GM18511 (cell line): ENCODE measurements around the gene MXD3.
"Not testable (repeated sequence)": the region's sequence is repeated elsewhere in the genome, so short reads cannot be mapped to it uniquely, and the experiment has no call there.

Source experiments
- ATAC-seq: cut with Tn5 transposase; IDR thresholded peaks from one replicate; pipeline ENCODE4 v1.9.1; 2021; ENCODE audit warnings: mild to moderate bottlenecking, moderate library complexity; ENCODE audit not compliant: unreplicated experiment

MXD3 gene

DNA sequence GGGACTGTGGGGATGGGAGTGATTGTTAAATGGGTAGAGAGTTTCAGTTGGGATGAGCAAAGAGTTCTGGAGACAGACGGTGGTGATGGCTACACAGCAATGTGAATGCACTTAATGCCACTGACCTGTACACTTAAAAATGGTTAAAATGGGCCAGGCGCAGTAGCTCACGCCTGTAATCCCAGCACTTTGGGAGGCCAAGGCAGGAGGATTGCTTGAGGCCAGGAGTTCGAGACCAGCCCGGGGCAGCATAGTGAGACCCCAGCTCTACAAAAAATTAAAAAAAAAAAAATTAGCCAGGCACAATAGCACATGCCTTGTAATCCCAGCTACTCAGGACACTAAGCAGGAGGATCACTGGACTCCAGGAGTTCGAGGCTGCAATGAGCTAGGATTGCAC, 32.1 kb upstream of the MXD3 start:
- no peak for ATAC-seq

DNA sequence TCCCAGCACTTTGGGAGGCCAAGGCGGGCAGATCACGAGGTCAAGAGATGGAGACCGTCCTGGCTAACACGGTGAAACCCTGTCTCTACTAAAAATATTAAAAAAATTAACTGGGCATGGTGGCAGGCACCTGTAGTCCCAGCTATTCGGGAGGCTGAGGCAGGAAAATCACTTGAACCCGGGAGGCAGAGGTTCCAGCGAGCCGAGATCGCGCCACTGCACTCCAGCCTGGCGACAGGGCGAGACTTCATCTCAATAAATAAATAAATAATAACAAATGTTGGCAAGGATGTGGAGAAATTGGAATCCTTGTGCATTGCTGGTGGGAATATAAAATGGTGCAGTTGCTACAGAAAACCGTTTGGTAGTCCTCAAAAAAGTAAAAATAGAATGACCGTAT, 31.3 kb upstream of the MXD3 start:
- ATAC-seq = not testable (repeated sequence)

DNA sequence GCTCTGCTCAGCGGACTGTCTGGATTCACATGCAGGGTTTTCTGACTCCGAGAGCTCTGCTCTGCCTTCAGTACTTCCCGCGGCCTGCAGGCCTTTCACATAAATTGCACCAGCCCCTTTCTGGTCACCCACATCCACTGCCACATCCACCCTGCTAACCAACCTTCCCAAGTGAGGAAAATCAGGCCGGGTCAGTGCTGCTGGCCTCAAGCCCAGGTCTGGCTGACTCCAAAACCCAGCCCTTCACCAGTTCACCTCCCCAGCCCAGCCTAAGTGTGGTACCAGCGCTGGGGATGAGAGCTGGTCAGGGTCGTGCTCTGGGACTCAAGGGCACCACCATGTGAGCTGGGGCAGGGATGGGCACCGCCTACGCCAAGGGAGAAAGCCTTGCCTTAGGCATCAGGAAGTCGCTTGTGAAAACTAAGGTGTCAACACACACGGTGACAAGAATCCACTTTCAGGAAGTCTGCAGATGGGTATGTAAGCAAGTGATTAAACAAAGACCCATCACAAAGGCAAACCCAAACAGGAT, 27.5 kb upstream of the MXD3 start:
- ATAC-seq = no peak

DNA sequence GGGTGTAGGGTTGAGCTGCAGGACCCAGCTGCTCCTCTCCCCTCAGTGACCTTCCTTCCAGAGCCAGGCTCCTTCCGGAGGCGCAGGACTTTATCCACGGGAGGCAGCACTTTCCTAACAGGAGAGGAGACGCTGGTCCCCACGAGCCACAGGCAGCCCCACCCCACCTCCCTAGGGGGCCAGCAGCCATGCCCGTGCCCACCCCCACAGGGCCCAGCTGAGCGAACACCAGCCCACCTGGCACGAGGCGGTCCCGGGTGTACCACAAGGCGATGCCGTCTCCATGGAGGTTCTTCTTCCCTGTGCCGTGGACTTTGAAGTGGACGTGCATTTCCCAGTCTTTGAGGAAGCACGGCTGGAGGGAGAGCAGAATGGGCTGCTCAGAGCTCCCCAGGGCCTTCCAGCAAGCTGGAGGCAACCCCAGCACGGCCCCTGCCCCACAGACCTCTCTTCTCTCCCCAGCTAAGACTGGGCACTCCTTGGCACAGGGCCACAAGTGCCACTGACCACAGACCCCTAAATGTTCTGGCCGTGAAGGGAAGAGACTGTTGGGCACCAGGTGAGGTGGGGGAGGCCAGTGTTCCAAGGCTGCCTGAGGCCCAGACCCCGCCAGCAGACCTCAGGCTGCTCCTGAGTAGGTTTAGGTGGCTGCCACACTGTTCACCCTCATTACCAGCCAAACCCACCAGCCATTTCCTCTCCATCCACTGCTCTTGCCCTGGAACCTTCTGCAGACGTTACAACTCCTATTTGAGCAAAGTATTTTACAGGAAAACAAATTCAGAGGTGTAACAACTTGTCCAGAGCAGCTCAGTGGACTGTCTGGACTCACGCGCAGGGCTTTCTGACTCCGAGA, 26.8 kb upstream of the MXD3 start:
- ATAC-seq = no peak

DNA sequence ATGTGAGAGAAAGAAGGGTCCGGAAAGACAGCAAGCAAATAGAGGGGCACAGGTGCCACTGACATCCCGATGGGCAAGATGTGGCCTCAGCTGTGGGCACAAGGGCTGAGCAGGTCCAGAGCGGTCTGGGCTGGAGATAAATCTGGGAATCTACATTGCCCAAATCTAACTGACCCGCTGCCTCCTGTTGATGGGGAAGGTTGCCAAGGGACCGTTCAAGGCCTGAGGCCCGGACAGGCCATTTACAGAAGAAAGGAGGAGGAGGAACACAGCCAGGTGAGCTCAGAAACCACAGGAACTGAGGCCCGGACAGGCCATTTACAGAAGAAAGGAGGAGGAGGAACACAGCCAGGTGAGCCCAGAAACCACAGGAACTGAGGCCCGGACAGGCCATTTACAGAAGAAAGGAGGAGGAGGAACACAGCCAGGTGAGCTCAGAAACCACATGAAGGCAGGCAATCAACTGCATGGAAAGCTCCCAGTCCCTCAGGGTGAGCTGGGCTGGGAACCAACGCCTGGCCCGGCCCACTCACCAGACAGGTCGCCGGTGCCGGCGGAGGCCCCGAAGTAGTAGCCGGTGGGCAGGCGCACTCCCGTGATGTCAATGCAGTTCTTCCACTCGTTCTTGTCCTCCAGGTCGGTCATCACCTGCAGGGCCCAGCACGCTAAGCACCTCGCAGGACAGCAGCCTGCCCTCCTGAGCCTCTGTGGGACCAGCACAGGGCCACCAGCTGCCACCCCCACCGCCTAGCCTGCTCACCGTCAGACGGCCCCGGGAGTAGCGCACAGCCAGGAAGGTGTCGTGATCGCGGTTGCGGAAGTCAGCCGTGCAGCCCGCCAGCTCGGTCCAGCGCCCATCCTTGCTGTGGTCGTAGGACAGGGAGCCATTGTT, 25.2 kb upstream of the MXD3 start:
- no peak for ATAC-seq

DNA sequence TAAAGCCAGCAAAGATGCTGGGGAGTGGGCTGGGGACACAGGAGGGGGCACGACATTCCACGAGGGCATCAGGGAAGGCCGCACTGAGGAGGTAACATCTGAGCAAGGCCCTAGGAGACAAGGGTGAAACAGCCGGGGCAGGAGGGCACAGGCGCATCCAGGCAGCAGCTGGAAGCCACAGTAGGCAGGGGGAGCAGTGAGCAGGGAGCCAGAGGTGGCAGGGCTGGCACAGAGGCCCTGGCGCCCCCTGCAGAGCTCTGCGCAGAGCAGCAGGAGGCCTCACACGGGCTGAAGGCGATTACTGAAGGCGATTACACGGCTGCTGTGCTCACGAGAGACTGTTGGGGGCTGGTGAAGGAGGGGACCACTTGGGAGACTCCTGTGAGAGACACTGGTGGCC, 24.4 kb upstream of the MXD3 start:
- no peak for ATAC-seq

DNA sequence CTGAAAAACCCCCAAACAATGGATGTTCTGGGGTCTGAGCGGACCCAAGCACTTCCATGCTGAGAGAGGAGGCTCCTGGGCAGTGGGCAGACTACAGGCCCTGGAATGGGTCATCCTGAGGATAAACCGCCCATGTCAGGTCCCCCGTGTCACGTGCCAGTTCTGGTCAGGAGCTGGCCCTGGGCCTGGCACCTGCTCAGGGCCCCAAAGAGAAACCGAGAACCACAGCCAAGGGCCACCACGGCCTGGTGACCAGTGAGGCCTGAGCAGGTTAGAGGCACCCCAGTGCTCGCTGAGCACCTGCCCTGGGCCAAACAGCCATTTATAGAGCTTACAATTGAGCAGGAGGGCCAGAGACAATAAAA, 24.0 kb upstream of the MXD3 start:
- no peak for ATAC-seq

DNA sequence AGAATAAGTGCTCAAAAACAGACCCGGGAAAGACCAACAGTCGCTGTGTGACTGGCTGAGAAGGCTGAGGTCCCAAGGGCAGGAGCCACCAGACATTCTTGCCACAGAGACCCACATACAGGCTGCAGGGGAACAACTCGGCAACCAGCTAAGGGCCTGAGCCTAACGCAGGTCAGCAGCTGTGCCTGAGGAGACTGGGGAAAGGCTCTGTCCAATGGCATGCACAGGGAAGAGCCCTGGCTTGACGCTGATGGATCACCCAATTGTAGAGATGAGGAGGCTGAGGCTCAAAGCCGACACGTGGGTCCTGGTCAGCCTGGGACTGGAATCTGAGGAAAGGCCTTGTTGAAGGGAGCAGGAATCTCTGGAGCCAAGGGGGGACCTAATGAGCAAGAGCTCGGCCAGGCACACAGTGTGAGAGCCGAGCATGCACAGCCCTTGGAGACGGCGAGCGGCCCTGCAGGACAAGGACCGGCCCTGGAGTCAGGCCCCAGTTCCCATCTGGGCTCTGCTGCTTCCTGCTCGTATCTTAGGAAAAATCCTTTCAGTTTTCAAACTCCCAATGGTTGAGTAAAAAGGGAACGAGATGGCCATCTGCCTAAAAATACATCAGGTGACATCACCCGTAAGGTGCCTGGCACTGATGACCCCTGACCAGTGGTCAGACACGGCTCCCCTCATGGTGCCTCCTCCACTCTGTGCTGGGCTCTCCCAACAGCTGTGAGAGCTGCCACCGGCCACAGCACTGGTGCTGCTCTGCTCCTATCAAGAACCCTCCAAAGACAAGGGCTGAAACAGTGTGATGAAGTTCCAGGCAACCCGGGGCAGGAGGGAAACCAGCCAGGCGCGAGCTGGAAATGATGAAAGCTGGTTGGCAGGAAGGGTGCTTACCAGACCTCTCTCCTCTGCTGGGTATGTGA, 23.3 kb upstream of the MXD3 start:
- no peak for ATAC-seq

DNA sequence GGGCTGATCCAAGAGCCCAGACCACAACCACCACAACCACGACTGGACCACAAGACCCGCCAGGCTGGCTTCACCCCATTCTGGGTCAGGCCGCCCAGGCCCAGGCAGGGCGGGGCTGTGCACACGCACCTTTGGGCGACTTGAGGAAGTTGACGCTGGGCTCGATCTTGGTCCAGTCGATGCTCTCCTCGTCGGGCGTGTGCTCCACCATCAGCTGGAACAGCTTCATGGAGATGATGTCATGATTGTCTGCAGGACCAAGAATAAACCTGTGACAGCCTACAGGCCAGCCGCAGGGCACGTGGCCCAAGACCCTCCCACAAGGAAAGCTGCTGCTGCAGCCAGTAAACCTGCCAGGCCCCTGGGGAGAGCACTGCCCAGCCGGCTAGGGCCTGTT, 22.5 kb upstream of the MXD3 start:
- ATAC-seq = no peak

DNA sequence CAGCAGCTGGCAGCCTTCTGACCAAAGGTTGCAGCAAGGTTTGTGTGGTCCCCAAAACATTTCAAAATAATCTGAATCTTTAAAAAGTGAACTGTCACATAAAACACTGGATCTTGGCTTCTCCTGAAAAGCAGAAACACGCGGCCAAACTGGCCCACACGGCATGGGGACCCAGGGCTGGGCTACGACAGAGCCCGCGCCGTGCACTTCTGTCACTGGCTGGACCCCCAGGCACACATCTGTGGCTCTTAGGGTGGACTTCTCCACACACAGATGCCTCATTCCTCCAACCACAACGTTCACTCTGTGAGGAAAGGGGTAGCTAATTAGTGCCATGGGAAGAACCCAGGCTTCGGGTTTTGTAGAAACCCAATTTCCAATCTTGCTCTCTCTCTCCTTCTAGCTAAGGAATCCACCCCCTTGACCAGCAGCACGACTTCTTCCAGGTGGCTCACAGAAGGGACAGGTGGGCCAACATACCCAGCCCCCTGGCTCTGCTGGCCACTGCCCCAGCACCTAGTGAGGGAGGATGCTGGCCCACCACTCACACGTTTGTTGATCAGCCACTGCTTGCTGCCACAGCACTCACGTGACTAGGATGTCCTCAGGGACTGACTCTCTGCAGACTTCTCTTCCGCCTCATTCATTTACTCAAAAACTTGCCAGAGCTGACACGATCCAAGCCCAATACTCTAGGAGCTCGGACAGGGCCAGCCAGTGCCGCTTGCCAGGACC, 21.9 kb upstream of the MXD3 start:
- ATAC-seq = no peak

DNA sequence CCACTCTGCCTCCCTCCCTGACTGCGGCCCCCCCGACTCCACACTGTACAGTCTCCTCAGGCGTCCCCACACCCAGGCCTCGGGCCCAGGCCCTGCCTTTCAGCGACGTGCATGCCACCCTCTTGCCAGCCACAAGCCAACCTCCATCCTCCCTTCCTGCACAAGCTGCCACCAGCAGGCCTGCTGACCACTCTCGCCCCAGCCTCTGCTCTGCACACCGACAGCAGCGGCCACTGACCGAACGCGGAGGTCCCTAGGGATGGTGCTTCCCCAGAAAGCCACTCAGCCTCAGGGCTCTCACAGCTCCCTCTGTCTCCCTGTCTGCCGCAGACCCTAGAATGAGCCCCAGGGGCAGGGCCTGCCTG, 21.2 kb upstream of the MXD3 start:
- no peak for ATAC-seq

DNA sequence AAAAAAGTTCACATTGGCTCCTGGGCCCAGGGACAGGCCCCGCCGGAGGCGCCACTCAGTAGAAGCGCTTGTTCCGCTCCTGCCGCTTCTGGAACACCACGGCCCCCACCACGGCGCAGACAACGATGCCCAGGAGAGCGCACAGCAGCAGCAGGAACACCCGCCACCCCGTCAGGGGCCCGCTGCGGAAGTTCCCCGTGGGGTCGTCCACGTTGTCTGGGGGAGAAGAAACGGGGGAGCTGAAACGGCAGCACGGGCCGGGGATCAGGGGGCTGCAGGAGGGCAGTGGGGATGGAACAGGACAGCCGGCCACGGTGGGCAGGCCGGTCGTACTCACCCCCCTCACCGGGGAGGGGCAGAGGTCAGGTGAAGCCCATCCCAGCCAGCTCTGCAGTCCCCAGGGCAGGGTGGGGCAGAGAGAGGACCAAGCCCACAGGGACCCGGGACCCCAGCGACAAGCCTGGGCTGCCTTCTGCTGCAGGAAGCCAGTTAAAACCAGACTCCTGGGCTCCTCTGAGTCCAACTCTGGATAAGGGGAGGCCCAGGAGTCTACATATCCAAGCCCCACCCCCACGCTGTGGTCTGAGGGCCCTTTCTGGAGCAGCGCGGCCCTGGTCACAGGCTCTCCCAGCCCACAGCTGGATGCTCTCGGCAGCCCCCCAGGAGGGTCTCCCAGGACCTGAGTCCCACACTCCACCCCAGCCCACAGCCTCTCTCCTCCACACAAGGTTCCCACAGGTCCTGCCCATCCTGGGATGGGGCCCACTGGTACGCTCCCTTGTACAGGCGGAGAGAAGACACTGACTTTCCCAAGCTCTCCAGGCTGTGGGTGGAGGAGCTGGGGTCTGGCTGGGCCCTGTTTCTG, 20.6 kb upstream of the MXD3 start:
- ATAC-seq = no peak

DNA sequence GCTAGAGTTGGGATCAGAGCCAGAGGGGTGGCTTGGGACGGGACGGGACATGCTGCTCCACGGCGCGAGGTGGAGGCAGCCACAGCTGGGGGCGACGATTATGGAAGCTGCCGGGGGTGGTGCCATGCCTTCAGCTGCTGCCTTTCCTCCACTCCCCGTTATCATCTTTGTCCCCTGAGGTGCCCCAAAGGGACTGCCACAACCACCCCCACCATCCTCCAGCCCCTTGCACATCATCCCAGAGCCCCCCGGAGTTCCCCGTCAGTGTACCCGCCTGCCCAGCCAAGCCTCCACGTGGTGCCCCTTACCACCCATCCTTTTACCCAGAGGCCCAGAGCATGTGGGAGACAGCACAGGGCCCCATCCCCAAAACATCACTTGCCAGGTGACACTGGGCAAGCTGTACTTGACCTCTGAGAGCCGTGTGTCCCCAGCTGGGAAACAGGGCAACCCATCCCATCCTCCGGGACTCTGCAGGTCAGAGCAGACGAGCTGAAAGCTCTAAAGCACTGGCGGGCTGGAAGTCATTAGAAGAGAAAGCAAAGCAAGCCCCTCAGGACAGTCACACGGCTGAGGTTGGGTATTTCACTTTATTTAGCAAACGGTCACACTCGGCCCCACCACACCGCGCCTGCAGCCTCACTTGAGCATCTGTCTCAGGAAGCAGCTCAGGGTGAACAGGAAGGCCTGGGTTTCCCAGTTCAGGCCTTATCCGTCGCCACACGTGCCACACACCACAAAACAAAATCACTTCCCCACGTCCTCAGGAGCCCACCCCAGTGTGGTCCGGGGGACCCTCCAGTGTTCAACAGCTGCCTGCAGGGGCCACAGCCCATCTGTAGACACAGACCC, 19.5 kb upstream of the MXD3 start:
- no peak for ATAC-seq

DNA sequence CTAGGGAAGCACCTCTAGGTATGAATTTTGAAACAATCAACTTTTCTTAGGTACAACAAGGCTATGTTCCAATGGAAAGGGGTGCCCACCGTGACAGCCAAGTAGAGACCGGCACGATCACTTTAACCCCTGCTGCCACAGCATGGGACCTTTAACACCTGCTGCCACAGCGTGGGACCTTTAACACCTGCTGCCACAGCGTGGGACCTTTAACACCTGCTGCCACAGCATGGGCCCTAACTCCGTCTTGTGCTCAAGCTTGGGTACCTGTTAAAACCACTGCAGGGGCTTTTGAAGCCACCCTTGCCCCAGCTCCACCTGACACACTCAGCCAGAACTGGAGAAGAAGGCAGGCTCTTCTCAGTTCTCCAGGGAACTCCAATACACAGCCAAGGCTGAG, 18.2 kb upstream of the MXD3 start:
- no peak for ATAC-seq

DNA sequence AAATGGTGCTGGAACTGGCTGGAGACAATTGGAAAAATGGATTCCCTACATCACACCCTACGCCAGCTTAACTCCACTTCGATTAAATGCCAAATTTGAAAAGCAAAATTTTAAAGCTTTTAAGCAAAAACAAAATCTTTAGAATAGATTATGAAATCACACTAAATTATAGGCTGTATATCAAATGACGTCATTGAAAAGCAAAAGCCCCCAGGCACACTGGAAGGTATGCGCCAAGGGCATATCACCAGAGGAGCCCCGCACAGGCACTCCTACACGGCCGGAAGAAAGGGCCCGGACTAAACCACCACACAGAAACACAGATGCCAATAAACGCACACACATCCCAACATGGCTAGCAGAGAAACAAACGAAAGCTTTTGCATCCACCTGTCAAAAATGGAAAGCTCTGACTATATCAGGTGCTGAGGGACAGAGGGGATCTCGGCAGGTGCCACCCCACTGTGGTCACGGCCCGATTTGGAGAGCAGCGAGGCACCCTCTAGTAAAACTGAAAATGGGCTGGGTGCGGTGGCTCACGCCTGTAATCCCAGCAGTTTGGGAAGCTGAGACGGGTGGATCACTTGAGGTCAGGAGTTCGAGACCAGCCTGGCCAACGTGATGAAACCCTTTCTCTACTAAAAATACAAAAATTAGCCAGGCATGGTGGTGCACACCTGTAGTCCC, 17.0 kb upstream of the MXD3 start:
- ATAC-seq = no peak

DNA sequence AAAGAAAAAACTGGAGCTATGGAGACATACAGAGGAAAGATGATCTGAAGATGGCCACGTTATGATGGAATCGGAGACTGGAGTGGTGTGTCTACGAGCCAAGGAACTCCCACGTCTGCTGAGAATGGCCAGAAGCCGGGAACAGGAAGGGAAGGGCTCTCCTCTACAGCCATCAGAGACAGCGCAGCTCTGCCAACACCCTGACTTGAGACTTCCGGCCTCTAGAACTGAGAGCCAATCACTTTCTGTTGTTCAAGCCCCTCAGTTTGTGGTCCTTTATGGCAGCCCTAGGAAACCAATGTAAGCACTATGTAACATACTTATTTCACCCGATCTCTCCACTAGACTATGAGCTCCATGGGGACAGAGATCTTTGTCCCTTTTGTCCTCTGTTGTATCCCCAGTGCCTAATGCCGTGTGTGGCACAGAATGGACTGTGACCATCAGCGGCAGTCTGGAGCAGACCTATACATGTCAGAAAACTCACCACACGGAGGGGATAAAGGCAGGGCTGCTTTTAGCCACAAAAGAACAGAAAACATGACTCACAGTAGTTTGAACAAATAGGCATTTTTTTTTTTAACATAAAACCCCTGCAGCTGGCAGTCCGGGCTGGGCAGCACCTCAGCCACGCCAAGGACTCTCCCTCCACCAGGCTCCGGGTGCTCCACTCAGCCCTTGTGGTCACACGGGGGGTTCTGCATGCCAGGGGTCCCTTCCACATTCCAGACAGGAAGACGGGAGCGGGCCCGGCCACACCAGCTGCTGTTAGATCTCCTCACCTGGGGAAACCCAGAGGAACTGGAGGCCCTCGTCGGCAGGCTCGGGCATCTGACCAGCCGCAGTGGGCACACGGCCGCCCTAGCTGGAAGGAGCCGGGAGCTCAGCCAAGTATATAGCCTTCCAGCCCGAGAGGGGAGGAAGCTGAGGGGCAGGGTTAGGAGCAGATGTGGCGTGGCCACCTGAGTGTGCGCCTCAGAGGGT, 16.1 kb upstream of the MXD3 start:
- ATAC-seq = no peak
